A673 (cell line): ENCODE data around the gene MST1. TPM values are rescaled to one million over a fixed set of nuclear protein-coding genes. Genes with fewer than 3 reads are reported as not detected.
"Not testable (repeated sequence)": the region's sequence is repeated elsewhere in the genome, so short reads cannot be mapped to it uniquely, and the experiment has no call there.

Experiments
- BruUV-seq: library from RNA; stranded (reverse); fragments of 400-500 nt; replicated peaks from 2 replicates; lab custom pipeline; 2021; lab: Mats Ljungman, UMichigan
- CTCF ChIA-PET: fragments of 300-600 bp; sonication (Branson Sonifier 250); formaldehyde crosslinking; loops from one replicate; lab custom pipeline; 2022; ENCODE audit warnings: antibody characterized with exemption; lab: Charles Lee
- POLR2A ChIA-PET: fragments of 300-600 bp; sonication (Branson Sonifier 250); formaldehyde crosslinking; loops from one replicate; lab custom pipeline; 2022; ENCODE audit warnings: antibody characterized with exemption; ENCODE audit not compliant: low non-redundant PET; lab: Charles Lee
- DNase-seq: peaks from one replicate; pipeline ENCODE4 v3.0.0-alpha.2; 2015; ENCODE audit warnings: low spot score
- H3K27ac ChIP-seq: fragments of 200-600 bp; sonication (generic); 2 replicates; pipeline ENCODE4 v1.5.1; 2016; ENCODE audit warnings: mixed run types, low read depth, mild to moderate bottlenecking, mixed read lengths, antibody characterized with exemption, low read length; ENCODE audit not compliant: poor library complexity, severe bottlenecking
- H3K27me3 ChIP-seq: fragments of 200-600 bp; sonication (generic); replicated peaks from 2 replicates; pipeline ENCODE4 v1.6.1; 2017; ENCODE audit warnings: mixed run types, low read depth, mild to moderate bottlenecking, mixed read lengths, antibody characterized with exemption, low read length; ENCODE audit not compliant: insufficient read depth, poor library complexity
- H3K36me3 ChIP-seq: fragments of 200-600 bp; sonication (generic); 2 replicates; pipeline ENCODE4 v1.6.1; 2016; ENCODE audit warnings: mixed run types, mild to moderate bottlenecking, mixed read lengths, antibody characterized with exemption, low read length; ENCODE audit not compliant: insufficient read depth, poor library complexity, severe bottlenecking
- H3K4me1 ChIP-seq: fragments of 200-600 bp; sonication (generic); 2 replicates; pipeline ENCODE4 v1.6.1; 2017; ENCODE audit warnings: mixed run types, mild to moderate bottlenecking, mixed read lengths, antibody characterized with exemption, low read length; ENCODE audit not compliant: insufficient read depth, poor library complexity, severe bottlenecking
- H3K4me3 ChIP-seq: fragments of 200-600 bp; sonication (generic); 2 replicates; pipeline ENCODE4 v1.5.1; 2016; ENCODE audit warnings: low read depth, mixed run types, mild to moderate bottlenecking, mixed read lengths, low read length; ENCODE audit not compliant: poor library complexity, severe bottlenecking
- H3K9me3 ChIP-seq: fragments of 200-600 bp; sonication (generic); 2 replicates; pipeline ENCODE4 v1.6.1; 2016; ENCODE audit warnings: mixed run types, low read depth, mild to moderate bottlenecking, mixed read lengths, antibody characterized with exemption, low read length; ENCODE audit not compliant: poor library complexity, severe bottlenecking
- intact Hi-C: fragments of 100-400 bp; cut with micrococcal nuclease; formaldehyde crosslinking; loops from one replicate; pipeline ENCODE4 v1.10.0; 2022; ENCODE audit not compliant: unreplicated experiment
- total RNA-seq: library from RNA; stranded (reverse); gene quantifications from 2 replicates; pipeline ENCODE4 v1.2.3, GENCODE V29; 2021

Gene MST1
- total RNA-seq, 1 experiment from 2014 or later, result 3.7 TPM

DNA sequence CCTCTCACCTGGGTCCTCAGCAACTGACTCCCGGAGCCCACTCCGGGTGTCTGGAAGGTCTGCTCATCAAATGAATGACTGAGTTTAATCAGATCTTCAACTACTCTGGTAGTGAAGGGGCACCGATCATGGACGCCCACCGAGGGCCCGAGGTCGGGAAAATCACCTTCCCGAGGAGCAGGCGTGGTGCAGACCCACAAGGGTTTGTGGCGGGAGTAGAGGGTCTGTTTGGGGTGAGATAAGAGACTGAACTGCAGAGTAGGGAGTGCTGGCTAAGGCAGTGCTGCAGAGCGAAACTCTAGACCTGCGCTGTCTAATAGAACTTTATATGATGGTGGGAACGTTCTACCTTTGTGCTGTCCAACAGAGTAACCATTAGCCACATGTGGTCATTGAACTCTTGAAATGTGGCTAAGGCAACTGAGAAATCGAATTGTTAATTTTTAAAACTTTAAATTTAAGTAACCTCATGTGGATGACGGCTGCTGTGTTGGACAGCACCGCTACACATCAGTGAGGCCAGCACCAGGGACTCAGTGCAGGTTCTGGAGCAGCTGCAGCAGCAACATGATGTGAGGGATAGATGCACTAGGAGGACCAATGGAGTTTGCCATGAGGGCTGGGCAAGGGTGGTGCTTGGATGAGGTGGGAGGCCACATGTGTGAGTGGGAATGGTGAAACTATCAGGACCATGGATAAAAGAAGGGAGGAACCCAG is 792 bp upstream of the MST1 start:
- H3K36me3 ChIP-seq, H3K9me3 ChIP-seq, H3K27me3 ChIP-seq, POLR2A ChIA-PET, H3K4me1 ChIP-seq, intact Hi-C loops, BruUV-seq, DNase-seq, CTCF ChIA-PET: not testable (repeated sequence)
- Histone ChIP-seq H3K4me3 (peak overlapping the region; percentile 82), H3K27ac (peak overlapping the region; percentile 82)

DNA sequence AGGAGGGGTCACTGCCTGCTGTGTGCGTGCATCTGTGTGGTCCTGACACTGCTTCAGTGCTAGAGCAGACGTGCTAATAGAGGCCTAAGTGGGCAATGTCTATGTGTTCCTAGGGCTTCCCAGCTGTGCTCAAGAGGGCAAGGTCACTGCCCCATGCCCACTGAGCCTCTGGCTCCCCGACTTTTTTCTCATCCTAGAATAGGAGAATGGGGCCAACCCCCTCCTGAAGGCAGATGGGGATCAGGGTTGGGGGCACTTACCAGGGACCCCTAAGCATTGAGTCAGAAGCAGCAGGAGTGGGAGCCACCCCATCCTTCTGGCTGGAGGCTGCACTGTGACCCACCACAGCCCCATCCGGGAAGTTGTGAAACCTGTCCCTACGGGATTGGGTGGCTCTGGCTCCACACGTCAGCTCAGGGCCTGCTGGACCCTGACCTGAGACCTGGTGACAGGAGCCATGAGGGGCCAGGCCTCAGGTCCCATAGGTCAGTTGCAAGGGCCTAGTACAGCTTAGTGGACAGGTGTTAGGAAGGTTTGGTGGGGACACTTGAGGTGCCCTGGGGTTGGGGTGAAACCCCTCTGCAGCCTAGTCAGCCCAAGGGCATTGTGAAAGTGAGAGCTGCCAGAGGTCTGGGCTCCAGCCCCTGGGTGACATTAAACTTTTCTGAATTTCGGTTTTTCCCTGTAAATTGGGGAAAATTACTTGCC is 782 bp downstream of the MST1 start:
- POLR2A ChIA-PET, DNase-seq, H3K27me3 ChIP-seq, H3K36me3 ChIP-seq, CTCF ChIA-PET, intact Hi-C loops, H3K4me1 ChIP-seq, BruUV-seq, H3K9me3 ChIP-seq: not testable (repeated sequence)
- Histone ChIP-seq H3K4me3 (peak overlapping the region; percentile 82), H3K27ac (peak overlapping the region; percentile 82)

DNA sequence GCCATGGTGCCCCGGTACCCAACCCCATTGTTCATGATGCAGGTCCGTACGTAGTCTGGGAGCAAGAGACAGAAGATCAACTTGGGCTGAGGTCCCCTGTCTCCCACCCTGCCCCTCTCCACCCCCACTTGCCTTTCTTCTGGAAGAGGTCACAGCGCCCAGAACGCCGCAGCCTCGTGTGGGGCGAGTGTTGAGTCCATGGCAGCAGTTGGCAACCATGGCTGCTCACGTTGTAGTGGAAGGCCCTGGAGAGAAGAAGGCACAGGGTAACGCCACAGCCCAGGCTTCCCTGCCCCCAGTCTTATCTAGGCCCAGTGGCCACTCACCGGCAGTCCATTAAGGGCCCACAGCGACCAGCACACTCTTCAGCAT is 1.9 kb downstream of the MST1 start:
- H3K9me3 ChIP-seq, H3K4me1 ChIP-seq, DNase-seq, H3K27me3 ChIP-seq, CTCF ChIA-PET, H3K4me3 ChIP-seq, intact Hi-C loops, BruUV-seq, H3K27ac ChIP-seq, POLR2A ChIA-PET, H3K36me3 ChIP-seq: not testable (repeated sequence)

DNA sequence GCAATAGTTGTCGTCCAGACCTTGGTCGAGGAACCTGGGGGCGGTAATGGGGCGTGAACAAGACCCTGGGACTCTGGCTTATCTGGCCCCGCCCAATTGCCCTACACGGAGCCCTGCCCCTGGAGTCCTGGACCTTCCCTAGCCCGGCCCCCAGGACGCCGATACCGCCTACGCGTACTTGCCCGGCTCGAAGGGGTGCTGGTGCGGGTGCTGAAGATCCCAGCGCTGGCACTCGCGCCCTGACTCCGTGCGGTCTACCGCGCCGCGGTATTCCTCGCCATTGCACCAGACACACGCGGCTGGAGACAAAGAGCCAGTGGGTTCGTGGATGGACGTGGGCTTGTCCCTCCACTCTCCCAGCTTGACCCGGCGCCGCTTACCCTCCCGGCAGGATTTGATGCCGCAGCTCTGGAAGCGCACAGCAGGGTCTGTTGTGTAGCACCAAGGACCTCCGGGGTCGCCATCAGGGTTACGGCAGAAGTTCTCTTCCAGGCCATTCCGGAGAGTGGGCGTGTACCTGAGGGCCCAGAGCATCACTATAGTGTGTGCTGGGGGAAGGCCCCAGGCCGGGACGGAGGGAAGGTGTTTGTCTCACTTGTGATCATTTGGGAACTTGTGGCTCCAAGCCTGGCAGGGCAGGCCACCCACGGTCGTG is 2.4 kb downstream of the MST1 start:
- CTCF ChIA-PET, BruUV-seq, H3K27me3 ChIP-seq, H3K27ac ChIP-seq, H3K36me3 ChIP-seq, intact Hi-C loops, POLR2A ChIA-PET, H3K4me1 ChIP-seq, H3K9me3 ChIP-seq: not testable (repeated sequence)
- peak overlapping the region; percentile 12 for H3K4me3 ChIP-seq
- DNase-seq, result peak; percentile 29

DNA sequence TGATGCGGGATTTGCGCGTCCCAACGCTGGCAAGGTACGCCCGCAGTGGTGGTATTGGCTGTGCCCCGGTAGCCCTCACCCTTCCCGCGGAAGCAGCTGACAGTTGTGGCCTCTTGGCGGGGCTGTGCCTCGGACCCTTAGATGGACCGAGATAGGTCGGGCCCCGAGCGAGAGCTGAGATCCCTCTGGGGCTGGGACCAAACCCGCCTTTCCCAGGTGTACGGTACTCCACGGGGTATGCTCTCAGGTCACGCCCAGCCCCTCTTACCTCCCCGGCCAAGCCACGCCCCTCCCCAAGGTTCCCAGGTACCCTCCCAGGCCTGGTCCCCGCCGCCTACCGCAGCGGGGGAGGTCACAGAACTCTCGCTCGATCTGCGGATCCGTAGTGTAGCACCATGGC is 2.9 kb downstream of the MST1 start:
- H3K36me3 ChIP-seq, H3K9me3 ChIP-seq, H3K27ac ChIP-seq, DNase-seq, POLR2A ChIA-PET, H3K27me3 ChIP-seq, BruUV-seq, CTCF ChIA-PET, intact Hi-C loops, H3K4me1 ChIP-seq: not testable (repeated sequence)
- H3K4me3 ChIP-seq, result peak overlapping the region; percentile 12

DNA sequence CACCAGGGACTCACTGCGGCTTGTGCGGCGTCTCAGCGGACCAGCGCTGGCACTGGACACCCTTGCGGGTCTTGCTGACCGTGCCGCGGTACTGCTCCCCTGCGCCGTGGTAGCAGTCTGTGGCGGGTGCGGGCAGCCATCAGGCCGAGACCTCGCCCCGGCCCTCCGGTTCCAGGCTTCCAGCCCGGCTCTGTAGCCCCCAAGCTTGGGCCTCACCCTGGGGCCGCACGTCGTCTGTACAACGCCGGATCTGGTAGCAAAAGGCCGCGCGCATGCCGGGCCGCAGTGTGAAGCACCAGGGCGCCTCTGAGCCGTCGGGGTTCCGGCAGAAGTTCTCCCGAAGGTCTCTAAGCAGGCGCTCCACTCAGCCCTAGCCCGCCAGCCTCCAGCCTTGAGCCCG is 3.4 kb downstream of the MST1 start:
- H3K9me3 ChIP-seq, intact Hi-C loops, CTCF ChIA-PET, H3K4me3 ChIP-seq, H3K4me1 ChIP-seq, BruUV-seq, H3K27me3 ChIP-seq, H3K27ac ChIP-seq, H3K36me3 ChIP-seq, POLR2A ChIA-PET, DNase-seq: not testable (repeated sequence)

DNA sequence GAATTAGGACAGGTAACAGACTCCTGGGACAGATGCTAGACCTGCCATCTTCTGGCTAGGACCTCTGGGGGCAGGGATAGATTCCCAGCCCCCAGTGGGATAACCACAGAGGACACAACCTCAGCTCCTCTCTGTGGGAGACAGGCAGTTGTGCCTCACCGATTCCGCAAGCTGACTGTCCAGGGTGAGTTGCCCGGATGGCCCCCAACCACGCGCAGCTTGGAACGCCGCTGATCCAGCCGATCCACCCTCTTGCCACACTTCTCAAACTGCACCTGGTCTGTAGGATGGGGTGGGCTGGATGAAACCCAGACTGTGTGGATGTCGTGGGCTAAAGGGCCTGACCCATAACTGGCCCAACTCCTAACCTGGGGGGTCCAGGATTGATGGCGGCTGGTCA is 4.2 kb downstream of the MST1 start:
- DNase-seq, POLR2A ChIA-PET, H3K4me3 ChIP-seq, H3K9me3 ChIP-seq, BruUV-seq, H3K36me3 ChIP-seq, CTCF ChIA-PET, H3K4me1 ChIP-seq, intact Hi-C loops, H3K27me3 ChIP-seq, H3K27ac ChIP-seq: not testable (repeated sequence)
